ENCODE results near the gene COL15A1. TPM values are rescaled to one million over a fixed set of nuclear protein-coding genes. Genes with fewer than 3 reads are reported as not detected.

Gene COL15A1
- total and polyA plus RNA-seq, 8 donors, result 10.7 to 173 (median 27.8) TPM

- Histone ChIP-seq H3K27ac (peak overlapping the region in 3 of 5 donors; percentile 0 to 53 (median 10)), H3K36me3 (peaks cover 0 to 68% (median 26%) of the 10 kb centered on the region in 4 donors), H3K4me3 (no peak overlapping the region), H3K9me3 (no peaks in the 10 kb centered on the region), H3K4me1 (peaks cover 0 to 27% (median 8%) of the 10 kb centered on the region in 4 donors), H3K27me3 (no peaks in the 10 kb centered on the region)
- TF ChIP-seq POLR2AphosphoS5 (IDR thresholded peaks at IDR 0.05) (no peak), EP300 (IDR thresholded peaks at IDR 0.05) (no peak), POLR2A (IDR thresholded peaks at IDR 0.05) (no peak), CTCF (IDR thresholded peaks at IDR 0.05) (no peak)
- intact Hi-C loops (cut with DNase I; ENCODE audit: low total_unique reads), result no loop called here
- no peak for DNase-seq
- WGBS, 5 donors, result 70 to 85% (median 83%) methylated on average over 9 to 10 of the region's 10 CpGs
Observed at GRCh38 chr9:99052815-99053715, 109.4 kb downstream of the COL15A1 start.

- 81 to 93% (median 92%) methylated on average over 2 of the region's 2 CpGs for WGBS, 5 donors
- DNase-seq, result no peak
- H3K4me3 ChIP-seq, result no peak overlapping the region
- peaks cover 0 to 73% (median 19%) of the 10 kb centered on the region in 4 donors for H3K36me3 ChIP-seq
- TF ChIP-seq POLR2A (IDR thresholded peaks at IDR 0.05), result no peak
- TF ChIP-seq CTCF (IDR thresholded peaks at IDR 0.05), result no peak
- TF ChIP-seq POLR2AphosphoS5 (IDR thresholded peaks at IDR 0.05), result no peak
- no peak for TF ChIP-seq EP300 (IDR thresholded peaks at IDR 0.05)
- intact Hi-C loops (cut with DNase I; ENCODE audit: low total_unique reads), result no loop called here
- H3K27me3 ChIP-seq, result no peaks in the 10 kb centered on the region
- H3K4me1 ChIP-seq, result peaks cover 0 to 39% (median 14%) of the 10 kb centered on the region in 4 donors
- H3K27ac ChIP-seq, result peak overlapping the region in 1 of 5 donors; percentile 35
- H3K9me3 ChIP-seq, result no peaks in the 10 kb centered on the region
Observed at GRCh38 chr9:99054581-99054980, 110.9 kb downstream of the COL15A1 start.

GRCh38 chr9:99055384-99055783 lies 111.7 kb downstream of the COL15A1 start:
- peaks cover 0 to 41% (median 14%) of the 10 kb centered on the region in 4 donors for H3K4me1 ChIP-seq
- H3K9me3 ChIP-seq, result no peaks in the 10 kb centered on the region
- TF ChIP-seq POLR2AphosphoS5 (IDR thresholded peaks at IDR 0.05) (no peak), POLR2A (IDR thresholded peaks at IDR 0.05) (no peak), EP300 (IDR thresholded peaks at IDR 0.05) (no peak), CTCF (IDR thresholded peaks at IDR 0.05) (no peak)
- peaks cover 0 to 66% (median 12%) of the 10 kb centered on the region in 4 donors for H3K36me3 ChIP-seq
- H3K27me3 ChIP-seq, result no peaks in the 10 kb centered on the region
- no peak overlapping the region for H3K27ac ChIP-seq
- DNase-seq, result no peak
- no peak overlapping the region for H3K4me3 ChIP-seq
- intact Hi-C loops (cut with DNase I; ENCODE audit: low total_unique reads), result no loop called here
- WGBS, 5 donors, result 91 to 100% (median 94%) methylated on average over 1 of the region's 1 CpG

- no peak overlapping the region for H3K4me3 ChIP-seq
- H3K27me3 ChIP-seq, result no peaks in the 10 kb centered on the region
- no peak for TF ChIP-seq EP300 (IDR thresholded peaks at IDR 0.05)
- no peak for TF ChIP-seq CTCF (IDR thresholded peaks at IDR 0.05)
- TF ChIP-seq POLR2AphosphoS5 (IDR thresholded peaks at IDR 0.05), result no peak
- no peak for TF ChIP-seq POLR2A (IDR thresholded peaks at IDR 0.05)
- 93 to 100% (median 94%) methylated on average over 4 to 6 of the region's 6 CpGs for WGBS, 5 donors
- intact Hi-C loops (cut with DNase I; ENCODE audit: low total_unique reads), result no loop called here
- peaks cover 0 to 64% (median 11%) of the 10 kb centered on the region in 4 donors for H3K36me3 ChIP-seq
- no peaks in the 10 kb centered on the region for H3K9me3 ChIP-seq
- H3K27ac ChIP-seq, result peak overlapping the region in 1 of 5 donors; percentile 3
- DNase-seq, result no peak
- H3K4me1 ChIP-seq, result peaks cover 0 to 37% (median 14%) of the 10 kb centered on the region in 4 donors
Observed at GRCh38 chr9:99056186-99056585, 112.5 kb downstream of the COL15A1 start.

All from stomach (tissue), 9 donors.